H1 (cell line): ENCODE data around the gene CACNA1D. TPM values are rescaled to one million over a fixed set of nuclear protein-coding genes. Genes with fewer than 3 reads are reported as not detected.

Source experiments
- CEBPB ChIP-seq: IDR thresholded peaks from 2 replicates; pipeline ENCODE4 v1.6.1; 2012; ENCODE audit warnings: low read depth, low read length
- CTBP2 ChIP-seq: IDR thresholded peaks from 2 replicates; pipeline ENCODE4 v1.7.0; 2011; ENCODE audit warnings: borderline replicate concordance, mild to moderate bottlenecking, moderate library complexity, mixed read lengths, low read length; ENCODE audit not compliant: insufficient read depth, insufficient read length
- HDAC6 ChIP-seq: IDR thresholded peaks from one replicate; pipeline ENCODE4 v1.7.1; 2012; ENCODE audit warnings: low read depth, mild to moderate bottlenecking, inconsistent platforms, low read length, moderate library complexity
- YY1 ChIP-seq: IDR thresholded peaks from 2 replicates; pipeline ENCODE4 v1.6.1; 2011; ENCODE audit warnings: low read depth, mild to moderate bottlenecking, low read length
- polyA plus RNA-seq, 7 experiments: library from polyadenylated mRNA; depleted of rRNA in 3 of 7; stranded (reverse) in 5 of 7; unstranded in 2 of 7; fragments of >200 nt in 5 of 7; fragments of 200-250 nt in 2 of 7; gene quantifications; 1 replicate in 5 of 7; 2 replicates in 1 of 7; 4 replicates in 1 of 7; pipeline versions ENCODE4 v1.2.1 to v1.2.3, GENCODE V29; 2011 to 2013; ENCODE audit warnings: missing spikeins in 2 of 7, mixed read lengths in 2 of 7
- total RNA-seq: library from RNA; stranded (reverse); fragmentation: NEBNext Ultra II Directional; extraction: Animal tissue kit (Norgen Biotek cat#: 25700); gene quantifications from 2 replicates; pipeline ENCODE4 v1.2.1, GENCODE V29; 2021

Gene CACNA1D
- total and polyA plus RNA-seq, 2 of the 8 experiments (the other 6 are each of a cell fraction or from before 2014, with no cell fraction given), result 2.0 to 2.9 TPM

DNA sequence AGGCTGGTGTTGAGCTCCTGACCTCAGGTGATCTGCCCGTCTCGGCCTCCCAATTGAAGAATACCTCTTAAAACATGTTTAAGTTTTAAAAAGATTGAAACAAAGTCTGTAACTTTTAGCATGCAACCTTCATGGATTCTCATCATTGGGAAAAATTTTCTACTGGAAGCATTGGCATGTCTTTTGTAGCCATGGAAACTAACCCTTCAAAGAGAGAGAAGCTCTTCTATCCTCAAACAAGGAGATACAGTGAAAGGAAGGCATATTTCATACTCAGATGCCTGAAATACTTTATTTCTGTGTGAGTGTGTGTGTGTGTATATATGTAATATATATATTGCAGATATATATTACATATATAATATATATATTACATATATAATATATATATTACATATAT, 196.9 kb downstream of the CACNA1D start (continued):
- TF ChIP-seq CEBPB (no peak), CTBP2 (no peak), HDAC6 (no peak), YY1 (no peak)
